Peyer's patch (tissue), 4 donors: Measurements from ENCODE around the gene SPATA13. TPM values are rescaled to one million over a fixed set of nuclear protein-coding genes. Genes with fewer than 3 reads are reported as not detected.

Experiments used
- DNase-seq, 3 donors: peaks; one replicate each; pipeline ENCODE4 v3.0.0-alpha.2; 2017 to 2019
- H3K27ac ChIP-seq, 4 donors: fragments of 200-600 bp; sonication (generic); one replicate each; pipeline ENCODE4 v1.5.1; 2016 to 2019
- H3K27me3 ChIP-seq, 2 donors: fragments of 200-600 bp; sonication (generic); one replicate each; pipeline ENCODE4 v1.5.1; 2019
- H3K36me3 ChIP-seq, 3 donors: fragments of 200-600 bp; sonication (generic); one replicate each; pipeline ENCODE4 v1.5.1; 2016 to 2019
- H3K4me1 ChIP-seq, 4 donors: fragments of 200-600 bp; sonication (generic); one replicate each; pipeline ENCODE4 v1.5.1; 2016 to 2019
- H3K4me3 ChIP-seq, 4 donors: fragments of 200-600 bp; sonication (generic); 1 replicate in 3 of 4; 2 replicates in 1 of 4; pipeline ENCODE4 v1.5.1; 2016 to 2019; ENCODE audit warnings: mild to moderate bottlenecking in 1 of 4
- H3K9me3 ChIP-seq, 4 donors: fragments of 200-600 bp; sonication (generic); one replicate each; pipeline ENCODE4 v1.5.1; 2016 to 2019; ENCODE audit warnings: mild to moderate bottlenecking in 1 of 4
- POLR2A ChIP-seq, 2 donors: fragments of 450-650 bp; IDR thresholded peaks; one replicate each; pipeline ENCODE4 v1.5.1; 2017; ENCODE audit warnings: antibody characterized with exemption in 2 of 2, mild to moderate bottlenecking in 2 of 2, moderate library complexity in 2 of 2
- total RNA-seq, 4 donors: library from RNA; depleted of rRNA; stranded (reverse); fragments of >200 nt; gene quantifications; one replicate each; pipeline ENCODE4 v1.1.0, GENCODE V29; 2016
- TF ChIP-seq, protein P1 (sequence below), 6 experiments: fragments of 450-650 bp in 4 of 6; fragments of 200-600 bp in 2 of 6; sonication (generic) in 1 of 6; IDR thresholded peaks; one replicate each; pipeline ENCODE4 v1.5.1; 2017 to 2019; ENCODE audit warnings: antibody characterized with exemption in 6 of 6, mild to moderate bottlenecking in 3 of 6, moderate library complexity in 1 of 6

Gene SPATA13
- total RNA-seq, 4 donors from 2014 or later: 77.1 to 191 (median 141) TPM

DNA sequence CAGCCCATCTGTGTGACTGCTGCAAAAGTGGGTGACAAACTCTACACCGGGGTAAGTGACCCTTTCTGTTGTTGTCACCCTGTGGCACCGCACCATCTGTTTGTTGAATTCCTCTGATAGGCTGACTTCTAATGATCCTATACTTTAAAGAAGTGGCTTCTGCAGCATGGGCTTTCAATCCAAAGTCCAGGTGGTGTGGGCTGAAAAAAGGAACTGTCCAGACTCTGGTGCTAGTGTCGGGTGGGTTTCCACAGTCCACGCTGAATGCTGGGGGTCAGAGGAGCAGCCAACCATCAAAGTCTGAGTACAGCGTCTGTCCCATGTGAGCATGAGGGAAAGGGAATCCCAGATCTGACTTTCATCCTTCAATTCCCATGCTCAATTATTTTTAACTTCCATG lies 31.6 kb upstream of the SPATA13 start:
- no peak for DNase-seq
- peaks cover 0 to 15% (median 3%) of the 10 kb centered on the region in 4 donors for H3K4me1 ChIP-seq
- no peak for TF ChIP-seq POLR2A (IDR thresholded peaks at IDR 0.05)
- TF ChIP-seq, protein P1, sequence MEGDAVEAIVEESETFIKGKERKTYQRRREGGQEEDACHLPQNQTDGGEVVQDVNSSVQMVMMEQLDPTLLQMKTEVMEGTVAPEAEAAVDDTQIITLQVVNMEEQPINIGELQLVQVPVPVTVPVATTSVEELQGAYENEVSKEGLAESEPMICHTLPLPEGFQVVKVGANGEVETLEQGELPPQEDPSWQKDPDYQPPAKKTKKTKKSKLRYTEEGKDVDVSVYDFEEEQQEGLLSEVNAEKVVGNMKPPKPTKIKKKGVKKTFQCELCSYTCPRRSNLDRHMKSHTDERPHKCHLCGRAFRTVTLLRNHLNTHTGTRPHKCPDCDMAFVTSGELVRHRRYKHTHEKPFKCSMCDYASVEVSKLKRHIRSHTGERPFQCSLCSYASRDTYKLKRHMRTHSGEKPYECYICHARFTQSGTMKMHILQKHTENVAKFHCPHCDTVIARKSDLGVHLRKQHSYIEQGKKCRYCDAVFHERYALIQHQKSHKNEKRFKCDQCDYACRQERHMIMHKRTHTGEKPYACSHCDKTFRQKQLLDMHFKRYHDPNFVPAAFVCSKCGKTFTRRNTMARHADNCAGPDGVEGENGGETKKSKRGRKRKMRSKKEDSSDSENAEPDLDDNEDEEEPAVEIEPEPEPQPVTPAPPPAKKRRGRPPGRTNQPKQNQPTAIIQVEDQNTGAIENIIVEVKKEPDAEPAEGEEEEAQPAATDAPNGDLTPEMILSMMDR (IDR thresholded peaks at IDR 0.05): no peak
- no peak overlapping the region for H3K4me3 ChIP-seq
- no peaks in the 10 kb centered on the region for H3K36me3 ChIP-seq
- H3K27me3 ChIP-seq: no peaks in the 10 kb centered on the region
- H3K9me3 ChIP-seq: no peaks in the 10 kb centered on the region
- H3K27ac ChIP-seq: no peak overlapping the region

DNA sequence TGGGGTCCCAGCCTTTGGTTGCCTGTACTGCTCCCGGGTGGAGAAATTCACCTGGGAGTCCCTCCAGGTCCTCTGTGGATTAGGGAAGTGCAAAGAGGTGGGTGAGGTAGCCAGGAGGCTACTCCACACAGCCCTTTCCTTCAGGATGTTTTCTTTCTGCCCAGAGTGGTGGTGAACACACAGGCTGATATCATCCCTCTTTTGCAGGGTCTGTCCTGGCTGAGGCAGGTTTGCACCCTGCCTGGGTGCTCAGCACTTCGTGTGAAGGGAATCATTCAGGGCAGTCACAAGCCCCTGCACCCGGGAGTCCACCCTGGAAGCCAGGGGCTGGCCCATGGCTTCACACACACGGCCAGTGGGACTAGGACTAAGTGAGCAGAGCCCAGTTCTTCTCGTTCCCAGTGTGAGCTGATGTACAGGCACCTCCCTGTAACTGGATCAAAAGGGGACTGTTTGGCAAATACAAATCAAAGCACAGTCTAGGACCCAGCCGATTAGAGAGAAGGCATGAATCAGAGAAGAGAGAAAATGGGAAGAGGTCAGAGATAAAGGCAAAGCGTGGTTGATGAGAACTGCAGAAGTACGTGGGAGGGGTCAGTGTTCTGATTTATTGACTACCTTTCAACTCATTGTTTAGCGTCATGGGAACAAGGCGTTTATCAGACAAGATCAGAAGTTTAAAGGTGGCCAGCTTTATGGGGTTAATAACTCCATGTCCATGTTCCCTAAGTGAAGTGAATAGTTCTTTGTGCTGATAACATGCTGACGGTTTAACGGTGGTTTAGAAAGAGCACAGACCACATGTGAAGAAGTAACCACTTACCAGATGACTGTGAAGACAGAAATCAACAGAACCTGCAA lies 30.4 kb upstream of the SPATA13 start:
- TF ChIP-seq, protein P1 (IDR thresholded peaks at IDR 0.05): no peak
- no peak for TF ChIP-seq POLR2A (IDR thresholded peaks at IDR 0.05)

DNA sequence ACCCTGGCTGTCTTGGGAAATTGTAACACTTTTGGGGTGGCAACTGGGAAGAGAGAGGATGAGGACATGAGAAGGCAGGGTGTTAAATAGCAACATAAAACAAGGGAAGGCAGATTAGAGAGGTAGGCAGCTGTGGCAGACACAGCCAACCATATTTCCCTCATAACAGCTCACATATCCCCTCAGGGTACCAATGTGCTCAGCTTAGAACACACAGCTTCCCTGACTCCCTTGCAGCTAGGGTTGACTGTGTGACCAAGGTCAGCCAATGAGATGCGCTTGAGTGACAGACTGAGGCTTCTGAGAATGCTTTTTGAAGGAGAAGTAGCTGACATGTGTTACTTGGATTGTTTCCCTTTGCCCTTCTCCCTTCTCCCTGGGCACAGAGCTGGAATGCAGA lies 28.8 kb upstream of the SPATA13 start:
- Histone ChIP-seq H3K9me3 (no peaks in the 10 kb centered on the region), H3K4me1 (peaks cover 0 to 15% (median 3%) of the 10 kb centered on the region in 4 donors), H3K4me3 (no peak overlapping the region), H3K27ac (no peak overlapping the region), H3K36me3 (no peaks in the 10 kb centered on the region), H3K27me3 (no peaks in the 10 kb centered on the region)
- TF ChIP-seq POLR2A (IDR thresholded peaks at IDR 0.05): no peak
- TF ChIP-seq, protein P1 (IDR thresholded peaks at IDR 0.05): no peak
- no peak for DNase-seq

More for the DNA sequence above, 30.4 kb upstream of the SPATA13 start:
- DNase-seq: no peak
- no peaks in the 10 kb centered on the region for H3K9me3 ChIP-seq
- no peak overlapping the region for H3K4me3 ChIP-seq
- no peaks in the 10 kb centered on the region for H3K27me3 ChIP-seq
- H3K27ac ChIP-seq: peak overlapping the region in 2 of 4 donors; percentile 59 to 69
- H3K36me3 ChIP-seq: no peaks in the 10 kb centered on the region
- H3K4me1 ChIP-seq: peaks cover 0 to 15% (median 3%) of the 10 kb centered on the region in 4 donors

DNA sequence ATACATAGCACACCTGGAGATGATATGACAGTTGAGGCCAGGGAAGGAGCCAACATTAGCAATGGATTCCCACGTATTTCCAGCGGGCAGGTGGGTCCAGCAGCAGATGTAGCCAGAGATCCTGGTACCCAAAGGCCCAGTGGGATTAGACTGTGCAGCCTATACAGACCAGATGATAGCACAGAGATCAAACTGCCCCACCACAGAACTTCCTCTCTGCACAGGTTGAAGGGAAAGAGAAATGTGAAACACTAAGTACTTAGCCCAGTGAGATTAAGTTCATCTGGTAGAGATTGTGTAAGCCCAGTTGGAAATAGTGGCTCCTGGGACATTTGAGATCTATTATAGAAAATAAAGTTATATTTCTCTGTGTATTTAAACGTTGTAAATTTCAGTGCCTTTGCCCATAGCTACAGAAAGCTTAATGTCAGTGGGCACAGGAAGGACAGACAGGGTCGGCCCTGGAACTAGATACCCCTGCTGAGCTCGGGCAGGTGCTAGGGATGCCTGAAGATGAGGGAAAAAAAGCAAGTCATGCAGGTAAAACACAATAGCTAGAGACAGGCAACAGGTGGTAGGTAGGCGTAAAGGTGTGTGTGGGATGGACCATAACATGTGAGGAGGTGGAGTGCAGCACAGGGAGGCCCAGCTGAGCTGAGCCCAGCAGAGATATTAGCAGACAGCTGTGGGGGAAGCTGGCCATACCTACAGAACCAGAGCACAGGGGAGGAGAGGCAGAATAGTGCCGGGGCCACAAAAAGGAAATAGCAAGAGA lies 27.3 kb upstream of the SPATA13 start:
- Histone ChIP-seq H3K36me3 (no peaks in the 10 kb centered on the region), H3K4me3 (no peak overlapping the region), H3K4me1 (peaks cover 0 to 8% (median 3%) of the 10 kb centered on the region in 4 donors), H3K9me3 (no peaks in the 10 kb centered on the region), H3K27me3 (no peaks in the 10 kb centered on the region), H3K27ac (no peak overlapping the region)
- TF ChIP-seq, protein P1 (IDR thresholded peaks at IDR 0.05): no peak
- DNase-seq: no peak

DNA sequence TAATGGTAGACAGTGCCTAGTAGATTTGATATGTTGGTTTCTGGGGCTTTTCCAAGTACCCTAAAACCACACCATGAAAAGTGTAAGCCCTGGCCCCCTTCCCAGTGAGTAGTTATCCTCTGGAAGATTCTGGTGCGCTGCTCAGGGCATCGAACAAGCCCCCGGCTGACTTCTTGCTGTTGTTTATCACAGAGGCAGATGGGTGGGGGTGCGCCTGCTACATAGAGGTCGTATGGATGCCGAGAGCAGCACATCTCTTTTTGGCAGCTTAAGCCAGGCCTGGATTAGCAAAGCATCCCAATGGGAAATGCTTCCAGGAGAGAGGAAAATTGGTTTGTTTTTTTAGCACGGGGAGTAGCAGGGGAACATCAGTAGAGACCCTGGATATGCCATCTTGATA lies 26.3 kb upstream of the SPATA13 start:
- DNase-seq: no peak
- Histone ChIP-seq H3K36me3 (no peaks in the 10 kb centered on the region), H3K4me1 (peaks cover 0 to 8% (median 3%) of the 10 kb centered on the region in 4 donors), H3K4me3 (no peak overlapping the region), H3K9me3 (no peaks in the 10 kb centered on the region), H3K27me3 (no peaks in the 10 kb centered on the region), H3K27ac (no peak overlapping the region)
- no peak for TF ChIP-seq POLR2A (IDR thresholded peaks at IDR 0.05)
- TF ChIP-seq, protein P1 (IDR thresholded peaks at IDR 0.05): no peak
